Left colon (tissue), 2 donors: ENCODE data around the gene PP2D1. TPM values are rescaled to one million over a fixed set of nuclear protein-coding genes. Genes with fewer than 3 reads are reported as not detected.
"Not testable (repeated sequence)": the region's sequence is repeated elsewhere in the genome, so short reads cannot be mapped to it uniquely, and the experiment has no call there.

Experiments used
- ATAC-seq: fragments of 200-7000 bp; cut with Tn5 transposase; one replicate; pipeline ENCODE4 v1.9.1; 2020; ENCODE audit warnings: mild to moderate bottlenecking, moderate library complexity
- DNase-seq, 2 donors: peaks; one replicate each; pipeline ENCODE4 v3.0.0-alpha.2; 2020
- intact Hi-C, 2 donors: fragments of 100-400 bp; cut with DNase I in 1 of 2; cut with micrococcal nuclease in 1 of 2; formaldehyde crosslinking; loops; one replicate each; pipeline versions ENCODE4 v1.11.2 to v1.14.0; 2022; cut with DNase I, micrococcal nuclease
- total RNA-seq, 2 donors: library from RNA; stranded (reverse); fragmentation: NEBNext Ultra II Directional; extraction: Animal tissue kit (Norgen Biotek cat#: 25700); gene quantifications; one replicate each; pipeline ENCODE4 v1.2.1, GENCODE V29; 2021
- donor health status: DM: no; HTN: no; CAD: no.
- donor health status: DM: yes; HTN: yes; CAD: no.

PP2D1 gene
- total RNA-seq, 2 donors from 2014 or later = not detected

- no peak for ATAC-seq
- intact Hi-C loops = loop anchor here in 1 of 2 donors (5.0 kb wide), 1 partner anchor 95 kb away; the partner anchor contains the start of gene RAB5A
These were observed 30.3 kb upstream of the PP2D1 start for GRCh38 chr3:20042331-20042730.

GRCh38 chr3:20041197-20041780, 29.2 kb upstream of the PP2D1 start:
- DNase-seq (peak; percentile 92), ATAC-seq (peak; percentile 73)
- intact Hi-C loops = loop anchor here in 1 of 2 donors (5.0 kb wide), 1 partner anchor 94 kb away; the partner anchor contains the start of gene RAB5A

More at GRCh38 chr3:20042331-20042730, 30.3 kb upstream of the PP2D1 start:
- DNase-seq = no peak

- peak; percentile 58 for ATAC-seq
- intact Hi-C loops = loop anchor here in 1 of 2 donors (5.0 kb wide), 1 partner anchor 93 kb away; the partner anchor contains the start of gene RAB5A
- DNase-seq = peak; percentile 81 to 85
These were observed 28.6 kb upstream of the PP2D1 start for GRCh38 chr3:20040548-20041196.

GRCh38 chr3:20039765-20040547, 27.9 kb upstream of the PP2D1 start, which contains the start of gene KAT2B:
KAT2B (plus strand) TSS chr3:20040446; CDS start chr3:20040478, 32 bp downstream.
- ATAC-seq = peak; percentile 69
- DNase-seq = peak; percentile 80 to 85
- intact Hi-C loops = loop anchor here in 1 of 2 donors (5.0 kb wide), 2 partner anchors 93 to 147 kb away; partner anchors contain the start of genes RAB5A and SGO1

GRCh38 chr3:20039466-20039764, 27.4 kb upstream of the PP2D1 start:
- no peak for DNase-seq
- ATAC-seq = no peak
- intact Hi-C loops = loop anchor here in 1 of 2 donors (5.0 kb wide), 1 partner anchor 148 kb away; the partner anchor contains the start of gene SGO1

- intact Hi-C loops = loop anchor here in 1 of 2 donors (5.0 kb wide), 1 partner anchor 148 kb away; the partner anchor contains the start of gene SGO1
- no peak for ATAC-seq
- DNase-seq = no peak
These were observed 26.8 kb upstream of the PP2D1 start for GRCh38 chr3:20038699-20039465.

GRCh38 chr3:20037255-20037996, 25.4 kb upstream of the PP2D1 start:
- no peak for ATAC-seq

GRCh38 chr3:20035019-20035418, 23.0 kb upstream of the PP2D1 start:
- no peak for DNase-seq
- ATAC-seq = no peak
- intact Hi-C loops = loop anchor here in 1 of 2 donors (5.0 kb wide), 1 partner anchor 152 kb away; the partner anchor contains the start of gene SGO1

More at GRCh38 chr3:20037255-20037996, 25.4 kb upstream of the PP2D1 start:
- intact Hi-C loops = loop anchor here in 1 of 2 donors (5.0 kb wide), 1 partner anchor 150 kb away; the partner anchor contains the start of gene SGO1
- no peak for DNase-seq

GRCh38 chr3:20031939-20032338, 19.9 kb upstream of the PP2D1 start:
- ATAC-seq, DNase-seq, intact Hi-C loops: not testable (repeated sequence)

- no peak for ATAC-seq
- intact Hi-C loops = no loop called here
- no peak for DNase-seq
These were observed 16.9 kb upstream of the PP2D1 start for GRCh38 chr3:20028905-20029331.

GRCh38 chr3:20027136-20027535, 15.1 kb upstream of the PP2D1 start:
- ATAC-seq (no peak), DNase-seq (no peak)
- intact Hi-C loops = no loop called here

GRCh38 chr3:20023623-20024405, 11.8 kb upstream of the PP2D1 start:
- intact Hi-C loops = no loop called here
- ATAC-seq (peak; percentile 88), DNase-seq (peak in 1 of 2 donors; percentile 53)

- no peak for DNase-seq
- intact Hi-C loops = no loop called here
- ATAC-seq = no peak
These were observed 11.0 kb upstream of the PP2D1 start for GRCh38 chr3:20022954-20023622.

- ATAC-seq, DNase-seq, intact Hi-C loops: not testable (repeated sequence)
These were observed 4.0 kb upstream of the PP2D1 start for GRCh38 chr3:20016076-20016475.

- intact Hi-C loops = no loop called here
- DNase-seq = no peak
- no peak for ATAC-seq
These were observed 3.5 kb upstream of the PP2D1 start for GRCh38 chr3:20015525-20015924.

- DNase-seq (no peak), ATAC-seq (no peak)
- intact Hi-C loops = no loop called here
These were observed 1.3 kb upstream of the PP2D1 start for GRCh38 chr3:20013396-20013795.
